ENCODE data around the gene VTI1B. TPM values are rescaled to one million over a fixed set of nuclear protein-coding genes. Genes with fewer than 3 reads are reported as not detected.

Gene VTI1B
- total and polyA plus RNA-seq, 2 of the 4 experiments (the other 2 are of a cell fraction): 61.8 to 90.2 TPM

DNA sequence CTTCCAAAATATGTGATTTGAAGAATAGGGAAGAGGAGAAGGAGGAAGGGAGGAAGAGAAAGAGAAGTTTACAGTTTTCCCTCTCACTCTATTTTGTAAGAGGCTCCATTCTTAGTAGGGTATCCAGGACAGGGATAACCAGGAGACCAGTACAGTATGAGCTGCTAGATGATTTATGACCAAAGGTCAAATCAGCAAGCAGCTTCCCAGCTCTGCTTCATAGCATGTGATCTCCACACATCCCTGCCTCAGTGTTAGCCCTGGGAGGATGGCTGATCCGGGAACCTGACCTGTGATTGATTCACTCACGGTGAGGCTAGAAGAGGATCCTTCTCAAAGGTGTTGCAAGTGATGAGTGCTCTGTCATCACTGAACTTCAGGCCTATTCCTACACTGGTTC lies 43.8 kb upstream of the VTI1B start:
- DNase-seq: no peak
- in situ Hi-C loops (cut with MboI; ENCODE audit: low sequenced_read_pairs) (loop anchor here (25.0 kb wide), 1 partner anchor 281 kb away; no protein-coding TSS in a partner anchor), dilution Hi-C loops (cut with HindIII; ENCODE audit: low sequenced_read_pairs, unreplicated experiment) (no loop called here), intact Hi-C loops (cut with micrococcal nuclease) (no loop called here)
- Histone ChIP-seq H3K4me2 (ENCODE audit: low read depth, low read length) (no peak overlapping the region), H3K27me3 (ENCODE audit: control insufficient read depth, insufficient read depth, low read length) (peaks cover 18% of the 10 kb centered on the region), H3K79me1 (ENCODE audit: low read depth in 1 of 2, low read length in 2 of 2) (no peaks in the 10 kb centered on the region), H2BK120ac (ENCODE audit: low read depth, low read length) (no peak overlapping the region), H2BK15ac (ENCODE audit: low read depth, low read length) (no peak overlapping the region), H2BK20ac (ENCODE audit: low read depth, low read length) (no peak overlapping the region), H3K9me3 (ENCODE audit: control insufficient read depth, insufficient read depth, low read length) (no peaks in the 10 kb centered on the region), H3K4me3 (ENCODE audit: insufficient read depth, low read depth, low read length) (no peak overlapping the region), H2AK9ac (replicated peaks; ENCODE audit: low read depth, low read length, poor library complexity) (no peak overlapping the region), H3K14ac (replicated peaks; ENCODE audit: low read depth, low read length) (no peak overlapping the region), H3K9ac (ENCODE audit: low read depth, low read length) (no peak overlapping the region), H4K91ac (ENCODE audit: insufficient read depth, low read depth, low read length) (no peak overlapping the region), H2AK5ac (ENCODE audit: low read depth, low read length) (no peak overlapping the region), H2AFZ (replicated peaks; ENCODE audit: low read length, poor library complexity) (peak overlapping the region; percentile 5), H2BK5ac (ENCODE audit: low read depth, low read length, poor library complexity, severe bottlenecking) (no peak overlapping the region), H3K18ac (ENCODE audit: low read depth, low read length) (no peak overlapping the region), H4K8ac (ENCODE audit: low read depth in 2 of 2, low read length in 2 of 2) (no peak overlapping the region), H4K20me1 (ENCODE audit: insufficient read depth, low read length) (no peaks in the 10 kb centered on the region), H3K23ac (ENCODE audit: low read depth, low read length) (no peak overlapping the region; the same call in 1 of the 2 replicates), H3K9me1 (ENCODE audit: insufficient read depth, low read length) (no peaks in the 10 kb centered on the region), H4K5ac (ENCODE audit: low read depth, low read length) (no peak overlapping the region), H3K36me3 (ENCODE audit: control insufficient read depth, insufficient read depth, low read length) (no peaks in the 10 kb centered on the region), H3K4me1 (ENCODE audit: control insufficient read depth, insufficient read depth, low read length) (no peaks in the 10 kb centered on the region), H3K27ac (ENCODE audit: insufficient read depth, low read length) (no peak overlapping the region), H3K56ac (ENCODE audit: extremely low read depth, insufficient read depth, low read length) (no peak overlapping the region), H3K4ac (ENCODE audit: low read depth, low read length) (no peak overlapping the region)
- ATAC-seq (ENCODE audit: low read depth): no peak
- WGBS, 2 experiments (ENCODE audit: extremely low coverage in 2 of 2, insufficient read length in 1 of 2): no CpG with 5 or more reads among the region's 2 CpGs
- BruUV-seq (replicated peaks): no TSS peak
- TF ChIP-seq CEBPB (IDR thresholded peaks at IDR 0.05; ENCODE audit: low read depth, low read length) (no peak), ELK1 (IDR thresholded peaks at IDR 0.05; ENCODE audit: borderline replicate concordance, low read depth, low read length) (no peak), SMC3 (IDR thresholded peaks at IDR 0.05; ENCODE audit: low read depth, low read length) (no peak), RCOR1 (IDR thresholded peaks at IDR 0.05; ENCODE audit: insufficient replicate concordance, low read length) (no peak), RFX5 (IDR thresholded peaks at IDR 0.05; ENCODE audit: low read depth, low read length) (no peak), MAZ (IDR thresholded peaks at IDR 0.05; ENCODE audit: borderline replicate concordance, low read depth, low read length) (no peak), RAD21 (IDR thresholded peaks at IDR 0.05; ENCODE audit: low read length) (no peak), CTCF (conservative IDR thresholded peaks at IDR 0.05; ENCODE audit: low read depth, low read length) (no peak), USF2 (IDR thresholded peaks at IDR 0.05; ENCODE audit: low read depth, low read length) (no peak), FOS (IDR thresholded peaks at IDR 0.05; ENCODE audit: low read depth, low read length) (no peak), POLR2A (IDR thresholded peaks at IDR 0.05; ENCODE audit: low read depth, low read length) (no peak), MAFK (IDR thresholded peaks at IDR 0.05; ENCODE audit: low read depth, low read length) (no peak), NFE2L2 (IDR thresholded peaks at IDR 0.05; ENCODE audit: low read depth, low read length) (no peak), CHD1 (IDR thresholded peaks at IDR 0.05; ENCODE audit: low read depth, low read length) (no peak), MXI1 (IDR thresholded peaks at IDR 0.05; ENCODE audit: borderline replicate concordance, low read depth, low read length) (no peak), BHLHE40 (IDR thresholded peaks at IDR 0.05; ENCODE audit: low read depth, low read length) (no peak)
- ChIA-PET POLR2A (ENCODE audit: unreplicated experiment) (no interaction called here), CTCF (no interaction called here)

Measured in IMR-90 (cell line).